Tibial nerve (tissue), 4 donors: ENCODE measurements around the gene CCDC9B.

Experiments used
- CTCF ChIP-seq, 5 experiments: fragments of 200-600 bp in 3 of 5; fragments of 450-650 bp in 2 of 5; sonication (generic) in 3 of 5; IDR thresholded peaks; one replicate each; pipeline ENCODE4 v1.5.1; 2016 to 2019; ENCODE audit warnings: antibody characterized with exemption in 5 of 5, mild to moderate bottlenecking in 3 of 5, moderate library complexity in 2 of 5
- EP300 ChIP-seq, 2 donors: sonication (generic); formaldehyde crosslinking; IDR thresholded peaks; one replicate each; pipeline ENCODE4 v1.6.1; 2017; ENCODE audit warnings: antibody characterized with exemption in 2 of 2, mild to moderate bottlenecking in 1 of 2

- TF ChIP-seq CTCF (IDR thresholded peaks at IDR 0.05) = no peak
- no peak for TF ChIP-seq EP300 (IDR thresholded peaks at IDR 0.05)
These were observed 18.1 kb downstream of the CCDC9B start for GRCh38 chr15:40322531-40323238.
